ENCODE results near the gene HGFAC.

HGFAC gene

DNA sequence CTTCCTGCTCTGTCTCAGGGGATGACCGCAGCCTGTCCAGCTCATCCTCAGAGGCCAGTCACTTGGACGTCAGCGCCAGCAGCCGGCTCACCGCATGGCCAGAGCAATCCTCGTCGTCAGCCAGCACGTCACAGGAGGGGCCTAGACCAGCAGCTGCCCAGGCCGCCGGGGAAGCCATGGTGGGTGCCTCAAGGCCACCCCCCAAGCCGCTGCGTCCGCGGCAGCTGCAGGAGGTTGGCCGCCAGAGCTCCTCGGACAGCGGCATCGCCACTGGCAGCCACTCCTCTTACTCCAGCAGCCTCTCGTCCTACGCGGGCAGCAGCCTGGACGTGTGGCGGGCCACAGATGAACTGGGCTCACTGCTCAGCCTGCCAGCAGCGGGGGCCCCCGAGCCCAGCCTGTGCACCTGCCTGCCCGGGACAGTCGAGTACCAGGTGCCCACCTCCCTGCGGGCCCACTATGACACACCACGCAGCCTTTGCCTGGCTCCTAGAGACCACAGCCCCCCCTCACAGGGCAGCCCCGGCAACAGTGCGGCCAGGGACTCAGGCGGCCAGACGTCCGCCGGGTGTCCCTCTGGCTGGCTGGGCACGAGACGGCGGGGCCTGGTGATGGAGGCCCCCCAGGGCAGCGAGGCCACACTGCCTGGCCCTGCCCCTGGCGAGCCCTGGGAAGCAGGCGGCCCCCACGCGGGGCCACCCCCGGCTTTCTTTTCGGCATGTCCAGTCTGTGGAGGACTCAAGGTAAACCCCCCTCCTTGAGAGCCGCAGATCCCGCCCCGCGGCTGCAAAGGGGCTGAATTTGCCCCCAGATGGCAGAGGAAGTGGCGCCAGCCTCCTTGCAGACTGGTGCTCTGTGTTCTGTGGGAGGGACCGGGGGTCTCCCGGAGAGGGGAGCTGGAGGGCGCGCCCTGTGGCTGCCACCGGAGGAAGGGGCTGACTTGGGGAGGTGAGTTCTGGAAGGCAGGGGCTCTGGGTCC is 51.3 kb downstream of the HGFAC start:
- no peak for DNase-seq

DNA sequence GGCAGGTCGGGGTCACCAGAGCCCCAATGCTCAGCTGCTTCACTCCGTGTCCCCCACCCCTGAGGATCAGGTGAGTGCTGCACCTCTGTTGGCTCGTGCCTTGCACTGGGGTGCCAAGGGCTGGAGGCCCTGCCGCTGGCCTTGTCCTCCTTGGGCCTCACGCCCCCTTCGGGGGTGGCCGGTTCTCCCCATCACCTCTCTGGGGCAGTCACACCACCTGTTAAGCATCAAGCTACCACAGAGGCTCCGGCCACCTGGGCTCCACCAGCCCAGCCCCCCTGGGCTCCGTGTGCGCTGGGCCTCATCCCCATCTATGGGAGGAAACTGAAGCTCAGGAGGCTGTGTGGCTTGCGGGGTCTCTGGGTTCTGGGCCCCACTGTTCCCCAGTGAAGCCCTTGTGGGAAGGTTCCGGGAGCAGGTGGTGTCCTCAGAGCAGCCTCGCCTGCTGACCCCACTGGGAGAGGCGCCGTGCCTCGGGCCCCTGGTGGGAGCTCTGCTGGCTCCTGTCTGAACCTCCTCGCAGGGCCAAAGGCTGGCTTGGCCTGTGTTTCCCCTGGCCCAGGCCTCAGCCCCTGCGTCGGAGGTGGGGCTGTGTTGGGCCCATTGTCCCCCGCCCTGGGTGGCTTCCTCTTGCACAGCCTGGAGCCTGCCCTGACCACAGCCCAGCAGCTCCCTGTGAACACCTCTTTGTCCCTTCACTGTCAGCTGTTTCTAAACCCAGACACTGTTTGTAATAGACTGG is 52.1 kb downstream of the HGFAC start:
- no peak for DNase-seq

DNA sequence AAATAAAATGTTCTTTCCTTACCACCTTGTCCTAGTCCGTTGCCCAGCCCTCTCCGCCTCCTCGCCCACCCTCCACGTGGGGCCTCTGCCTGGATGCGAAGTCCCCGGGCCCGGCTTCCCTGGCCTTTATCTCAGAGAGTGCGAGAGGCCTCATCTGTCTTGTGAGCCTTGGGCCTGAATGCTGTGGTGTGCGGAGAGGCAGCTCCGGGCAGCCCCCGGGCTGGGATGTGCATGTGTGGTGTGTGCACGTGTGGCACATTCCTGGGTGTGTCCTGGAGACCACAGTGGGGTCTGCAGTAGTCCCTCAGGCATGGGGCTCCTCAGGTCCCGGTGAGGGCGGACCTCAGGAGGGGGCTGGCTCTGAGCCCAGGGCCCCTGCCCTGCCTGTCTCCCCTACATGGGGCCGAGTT is 52.7 kb downstream of the HGFAC start:
- DNase-seq, result no peak

DNA sequence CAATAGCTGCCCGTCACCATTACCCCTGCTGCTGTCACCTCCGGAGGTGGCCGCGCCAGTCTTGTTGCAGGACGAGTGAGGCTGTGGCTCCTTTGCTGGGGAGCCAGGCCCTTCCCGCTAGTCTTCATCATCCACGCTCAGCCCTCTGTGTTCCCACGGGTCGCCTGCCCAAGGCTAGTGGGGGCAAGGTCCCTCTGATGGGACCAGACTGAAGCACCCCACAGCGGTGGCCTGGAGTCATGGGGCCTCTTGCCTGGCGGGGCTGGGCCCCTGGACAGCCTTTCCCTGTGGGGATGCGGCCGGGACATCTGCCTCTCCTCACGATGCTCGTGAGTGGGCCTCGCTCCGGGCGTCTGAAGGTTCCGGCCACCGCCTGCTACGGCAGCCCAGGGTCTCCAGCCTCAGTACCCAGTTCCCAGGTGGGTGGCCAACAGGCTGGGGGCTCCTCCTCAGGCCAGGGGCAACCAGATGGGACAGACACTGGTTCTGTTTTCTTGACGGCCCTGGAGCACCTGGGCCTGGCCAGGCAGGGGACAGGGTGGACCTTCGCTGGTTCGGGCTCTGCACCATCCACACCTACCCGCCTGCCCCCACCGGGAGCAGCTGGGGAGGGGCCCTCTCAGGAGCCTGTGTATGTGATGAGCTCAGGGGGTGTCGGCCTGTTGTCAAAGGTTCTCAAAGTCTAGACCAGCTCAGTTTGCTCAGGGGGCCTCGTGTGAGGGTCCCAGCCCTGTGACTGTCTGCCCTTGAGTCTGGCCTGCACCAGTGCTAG is 53.6 kb downstream of the HGFAC start:
- DNase-seq, result no peak

DNA sequence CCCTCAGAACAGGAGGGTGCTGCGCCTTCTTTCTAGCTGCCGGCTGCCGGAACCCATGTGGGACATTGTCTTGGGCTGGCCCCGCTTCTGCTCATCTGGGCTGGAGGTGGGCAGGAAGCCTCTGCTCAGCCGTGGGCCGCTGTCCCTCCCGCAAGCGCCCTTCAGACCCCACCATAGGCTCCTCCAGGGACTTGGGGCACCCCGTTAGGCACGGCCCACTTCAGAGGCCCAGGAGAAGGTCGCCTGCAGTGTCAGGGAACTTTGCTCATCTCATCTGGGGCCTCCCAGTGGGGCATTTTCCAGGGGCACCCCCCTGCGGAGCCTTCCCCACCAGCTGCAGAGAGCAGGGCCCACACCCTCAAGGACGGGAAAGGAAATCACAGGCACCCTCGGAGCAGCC is 54.3 kb downstream of the HGFAC start:
- DNase-seq, result no peak

DNA sequence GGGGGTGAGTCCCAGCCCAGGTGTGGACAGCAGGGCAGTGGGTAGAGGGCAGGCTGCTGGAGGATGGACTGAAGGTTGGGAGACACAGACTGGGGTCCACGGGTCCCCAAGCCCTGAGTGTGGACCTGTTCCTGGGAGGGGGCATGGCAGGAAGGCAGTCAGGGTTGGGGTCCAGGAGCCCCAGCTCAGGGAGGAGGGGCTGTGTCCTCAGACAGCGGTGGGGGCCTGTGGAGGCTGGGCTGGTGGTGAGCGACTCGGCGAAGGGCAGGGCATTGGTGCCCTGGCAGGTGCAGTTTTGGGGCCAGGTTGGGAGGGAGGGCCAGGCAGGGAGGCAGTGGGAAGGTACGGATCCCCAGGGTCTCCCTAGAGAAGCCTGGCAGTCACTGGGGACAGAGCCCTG is 55.3 kb downstream of the HGFAC start:
- no peak for DNase-seq

DNA sequence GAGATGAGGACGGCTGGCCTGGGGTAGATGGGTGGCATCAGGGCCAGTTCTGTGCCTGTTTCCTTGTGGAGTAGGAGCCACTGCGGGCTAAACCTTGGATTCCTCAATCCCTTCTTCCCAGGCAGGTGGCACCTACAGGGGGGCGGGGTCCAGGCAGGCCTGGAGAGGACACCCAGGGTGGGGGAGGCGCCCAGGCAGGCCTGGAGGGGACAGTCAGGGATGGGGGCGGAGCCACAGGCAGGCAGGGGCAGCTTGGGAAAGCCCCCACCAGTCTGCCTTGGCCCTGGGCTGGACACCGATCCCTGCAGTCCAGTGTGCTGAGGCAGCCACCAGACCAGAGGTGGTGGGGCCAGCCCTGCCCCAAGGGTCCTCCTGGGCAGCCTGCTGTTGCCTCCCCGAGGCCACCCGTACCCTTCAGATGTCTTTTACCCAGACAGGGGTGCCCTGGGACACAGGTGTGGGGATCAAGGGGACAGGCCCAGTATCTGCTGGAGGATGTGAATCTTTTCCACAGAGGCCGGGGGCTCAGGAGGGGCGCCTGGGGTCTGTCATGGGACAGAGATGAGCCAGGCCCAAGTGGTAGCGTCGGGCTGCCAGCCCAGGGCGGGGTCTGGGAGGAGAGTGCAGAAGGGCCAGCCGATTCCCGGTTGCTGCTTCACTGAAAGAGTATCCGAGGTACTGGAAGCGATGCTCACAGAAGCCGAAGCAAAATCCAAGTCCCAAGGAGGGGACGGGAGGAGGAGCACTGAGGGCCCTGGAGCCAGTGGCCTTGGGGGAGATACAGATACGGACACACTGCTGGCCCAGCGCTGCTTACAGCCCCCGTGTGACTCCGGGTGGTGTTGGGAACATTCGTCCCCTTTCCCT is 56.0 kb downstream of the HGFAC start:
- no peak for DNase-seq

DNA sequence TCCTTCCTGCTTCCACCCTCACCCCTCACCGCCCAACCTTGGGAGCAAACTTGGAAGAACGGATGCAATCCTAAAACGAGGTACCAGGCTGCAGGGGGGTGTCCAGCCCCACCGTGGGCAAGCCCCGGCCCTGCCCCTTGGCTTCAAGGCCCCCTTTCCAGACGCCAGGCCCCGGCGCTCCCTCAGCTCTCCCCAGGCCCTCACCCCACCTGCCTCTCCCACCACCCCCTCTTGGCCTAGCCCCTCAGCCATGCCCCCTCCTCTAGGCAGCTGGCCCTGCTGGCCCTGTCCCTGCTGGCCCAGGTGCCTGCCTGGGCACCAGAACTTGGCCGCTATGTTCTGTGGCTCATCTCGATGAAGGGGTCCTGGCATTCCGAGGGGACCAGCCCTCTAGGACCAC is 56.6 kb downstream of the HGFAC start:
- no peak for DNase-seq
